ENCODE data around the gene CSF1R.

- TF ChIP-seq CTCF (IDR thresholded peaks at IDR 0.05; ENCODE audit: low read length) (no peak), EZH2 (IDR thresholded peaks at IDR 0.05; ENCODE audit: borderline replicate concordance, low read length) (no peak)
Observed at GRCh38 chr5:150056075-150056443, 30.3 kb downstream of the CSF1R start.
